Activated CD8-positive, alpha-beta memory T cell treated with anti-CD3 and anti-CD28 coated beads, Interleukin-2, amount 50 U/mL, for 48 hours (primary cell): ENCODE data around the gene C14orf132.

ENCODE experiments used
- DNase-seq: peaks from one replicate; pipeline ENCODE4 v3.0.0-alpha.2; 2020

The C14orf132 gene

GRCh38 chr14:96122496-96122895, 83.3 kb downstream of the C14orf132 start:
- DNase-seq = no peak

DNA sequence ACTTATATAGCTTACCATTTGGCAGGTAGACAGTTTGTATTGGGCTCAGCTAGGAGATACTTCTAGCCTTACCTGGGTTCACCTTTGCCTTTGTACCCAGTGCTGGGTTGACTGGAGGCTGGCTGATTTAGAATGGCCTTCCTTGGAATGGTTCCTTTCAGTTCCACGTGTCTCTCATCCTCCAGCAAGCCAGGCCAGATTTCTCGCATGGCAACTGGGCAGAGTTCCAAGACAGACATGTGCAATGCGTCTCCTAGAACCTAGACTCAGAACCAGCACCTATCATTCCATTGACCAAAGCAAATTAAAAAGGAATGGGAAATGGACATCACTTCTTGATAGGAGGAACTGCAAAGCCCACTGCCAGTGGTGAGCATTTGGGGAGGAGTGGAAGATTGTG, 86.4 kb downstream of the C14orf132 start:
- no peak for DNase-seq

- no peak for DNase-seq
Observed at GRCh38 chr14:96126339-96126782, 87.2 kb downstream of the C14orf132 start.

GRCh38 chr14:96126783-96127271, 87.7 kb downstream of the C14orf132 start:
- DNase-seq = no peak

DNA sequence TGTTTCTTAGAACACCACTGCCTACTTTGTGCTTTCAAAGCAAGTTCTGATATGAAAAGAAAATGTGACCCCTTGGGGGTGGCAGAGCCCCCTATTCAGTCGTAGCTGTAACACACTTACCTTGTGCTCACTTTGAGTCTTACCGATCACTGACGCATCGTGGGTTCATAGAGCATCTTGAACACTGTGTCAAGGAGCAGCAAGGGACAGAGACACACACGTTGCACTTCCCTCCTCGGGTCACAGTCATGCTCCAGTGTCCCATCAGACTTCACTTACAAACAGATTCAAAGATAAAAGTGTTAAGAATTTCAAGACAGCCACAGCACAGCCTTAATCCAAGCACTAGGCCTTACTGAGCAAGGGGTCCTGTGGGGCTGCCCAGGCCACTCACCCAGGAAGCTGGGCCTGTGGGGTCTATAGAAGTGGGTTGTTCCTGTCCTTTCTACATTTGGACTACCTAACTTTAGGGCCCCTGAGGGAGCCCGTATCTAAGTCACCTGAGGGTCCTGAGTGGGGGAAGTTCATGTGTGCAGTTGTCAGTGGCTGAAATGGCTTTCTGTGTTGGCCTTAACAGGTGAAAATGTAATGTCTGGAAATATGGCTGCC, 90.1 kb downstream of the C14orf132 start:
- DNase-seq = no peak

- DNase-seq = no peak
Observed at GRCh38 chr14:96130391-96130790, 91.2 kb downstream of the C14orf132 start.

DNA sequence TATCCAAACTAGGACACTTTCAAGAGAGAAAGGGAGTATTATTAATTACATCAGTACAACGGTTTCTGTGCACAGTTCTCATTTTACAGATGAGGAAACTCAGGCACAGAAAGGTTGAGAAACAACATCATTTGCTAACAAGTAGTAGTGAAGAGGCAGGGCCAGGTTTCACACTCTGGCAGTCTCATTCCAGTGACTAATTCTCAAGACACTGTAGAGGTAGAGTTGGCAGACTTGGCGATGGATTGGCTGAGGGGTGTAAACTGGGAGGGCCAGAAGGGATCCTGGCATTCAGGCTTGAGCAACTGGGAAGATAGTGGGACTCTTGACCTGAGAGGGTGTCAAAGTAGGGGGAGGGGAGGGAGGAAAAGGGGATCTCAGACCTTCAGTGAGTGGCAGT, 91.7 kb downstream of the C14orf132 start:
- no peak for DNase-seq

GRCh38 chr14:96131836-96132235, 92.7 kb downstream of the C14orf132 start:
- DNase-seq = no peak

DNA sequence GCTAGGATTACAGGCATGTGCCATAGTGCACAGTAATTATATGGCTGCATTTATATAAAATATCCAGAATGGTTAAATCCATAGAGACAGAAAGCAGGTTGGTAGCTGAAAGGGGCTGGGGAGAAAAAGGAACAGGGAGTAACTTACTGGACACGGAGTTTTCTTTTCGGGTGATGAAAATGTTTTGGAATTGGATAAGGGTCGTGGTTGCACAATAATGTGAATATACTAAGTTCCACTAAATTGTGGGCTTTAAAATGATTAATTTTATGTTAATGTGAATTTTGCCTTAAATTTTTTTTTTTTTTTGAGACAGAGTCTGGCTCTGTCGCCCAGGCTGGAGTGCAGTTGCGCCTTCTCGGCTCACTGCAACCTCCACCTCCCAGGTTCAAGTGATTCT, 95.3 kb downstream of the C14orf132 start:
- DNase-seq = no peak

GRCh38 chr14:96135285-96135684, 96.1 kb downstream of the C14orf132 start:
- DNase-seq = no peak

GRCh38 chr14:96136371-96137005, 97.3 kb downstream of the C14orf132 start:
- DNase-seq = no peak

DNA sequence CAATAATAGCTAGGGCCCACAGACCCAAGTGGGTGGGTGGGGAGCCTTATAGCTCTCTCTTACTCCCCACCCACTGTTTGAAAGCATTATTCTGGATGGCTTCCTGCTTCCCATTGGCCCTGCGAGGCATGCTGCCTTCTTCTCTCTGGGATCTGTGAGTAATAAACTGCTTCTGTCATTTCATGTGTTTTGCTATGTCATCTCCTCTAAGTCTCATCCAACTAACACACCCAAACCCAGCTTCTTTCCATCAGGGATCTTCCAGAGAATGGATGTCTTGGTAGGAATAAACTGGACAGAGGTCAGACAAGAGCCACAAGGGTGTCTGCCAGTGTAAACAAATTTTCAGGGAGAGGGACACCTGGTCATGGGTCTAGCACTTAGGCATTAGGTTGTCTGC, 99.1 kb downstream of the C14orf132 start:
- DNase-seq = no peak

DNA sequence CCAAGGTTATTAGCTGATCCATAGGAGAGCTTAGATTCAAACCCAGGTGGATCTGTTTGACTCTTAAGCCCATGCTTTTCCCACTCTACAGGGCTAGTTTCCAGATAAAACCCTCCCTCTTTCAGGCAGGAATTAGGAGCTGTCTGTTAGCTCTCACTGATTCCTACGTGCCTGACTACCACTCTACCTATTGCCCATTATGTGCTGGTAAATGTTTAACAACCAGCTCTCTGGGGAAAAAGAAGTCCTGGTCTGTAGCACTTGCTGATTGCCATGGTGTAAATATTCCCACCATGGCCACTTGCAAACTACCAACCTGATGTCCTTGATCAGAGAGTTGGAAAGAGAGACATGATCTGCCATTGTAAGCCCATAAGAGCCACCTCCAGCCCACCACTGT, 100.0 kb downstream of the C14orf132 start:
- no peak for DNase-seq

- DNase-seq = no peak
Observed at GRCh38 chr14:96139879-96140278, 100.7 kb downstream of the C14orf132 start.

GRCh38 chr14:96140952-96141351, 101.8 kb downstream of the C14orf132 start:
- DNase-seq = no peak
